A673 (cell line): ENCODE results near the gene GSTA3.

Experiments
- CTCF ChIP-seq: fragments of 300-800, 200-600 bp; sonication (generic); conservative IDR thresholded peaks from 2 replicates; pipeline ENCODE4 v1.5.1; 2017; ENCODE audit warnings: low read depth, mild to moderate bottlenecking, antibody characterized with exemption, low read length, moderate library complexity, mixed read lengths
- EZH2 ChIP-seq: fragments of 200-600 bp; sonication (generic); IDR thresholded peaks from 2 replicates; pipeline ENCODE4 v1.6.1; 2017; ENCODE audit warnings: borderline replicate concordance, low read depth, mild to moderate bottlenecking, mixed read lengths, antibody characterized with exemption, low read length; ENCODE audit not compliant: poor library complexity, severe bottlenecking

GRCh38 chr6:52881996-52882841 lies 27.3 kb downstream of the GSTA3 start:
- TF ChIP-seq CTCF (peak; percentile 92), EZH2 (no peak)
